Measurements from ENCODE around the gene CPN2.

The CPN2 gene

DNA sequence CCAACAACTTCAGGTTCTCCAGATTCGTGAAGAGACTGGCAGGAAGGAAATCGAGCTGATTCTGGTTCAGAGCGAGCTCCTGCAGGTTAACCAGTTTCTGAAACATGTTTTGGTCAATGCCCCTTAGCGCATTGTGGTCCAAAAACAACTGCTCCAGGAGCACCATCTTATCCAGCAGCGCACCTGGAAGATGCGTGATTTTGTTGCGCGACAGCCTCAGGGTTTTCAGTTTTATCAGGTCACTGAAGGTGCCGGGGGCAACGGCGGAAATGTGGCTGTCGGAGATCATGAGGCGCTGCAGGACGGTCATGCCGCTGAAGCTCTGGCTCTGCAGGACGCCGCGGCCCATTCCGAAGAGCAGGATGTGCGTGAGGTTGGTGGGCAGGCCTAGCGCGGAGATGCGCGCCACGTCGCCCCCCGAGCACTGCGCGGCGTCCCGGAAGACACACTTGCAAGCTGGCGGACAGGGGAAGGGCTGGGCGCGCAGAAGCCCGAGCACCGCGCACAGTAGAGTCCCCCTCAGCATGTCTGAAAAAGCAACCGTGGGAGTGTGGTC is 46.7 kb upstream of the CPN2 start:
- 0 out of 2 replicates have a peak, but pooled peaks cover under 1% of the 10 kb centered on the region for H3F3A ChIP-seq (ENCODE audit: insufficient read depth)
- H2AFZ ChIP-seq (ENCODE audit: low read depth, low read length, severe bottlenecking): no peak overlapping the region
- no peak overlapping the region for H3K4me2 ChIP-seq (ENCODE audit: low read depth, low read length, poor library complexity, severe bottlenecking)
- H4K20me1 ChIP-seq (ENCODE audit: low read depth, low read length): no peaks in the 10 kb centered on the region
- H3K27me3 ChIP-seq (ENCODE audit: low read length): no peaks in the 10 kb centered on the region
- H3K36me3 ChIP-seq (ENCODE audit: low read length): no peaks in the 10 kb centered on the region
- H3K27ac ChIP-seq (ENCODE audit: low read depth, low read length): no peak overlapping the region
- TF ChIP-seq, protein P1, sequence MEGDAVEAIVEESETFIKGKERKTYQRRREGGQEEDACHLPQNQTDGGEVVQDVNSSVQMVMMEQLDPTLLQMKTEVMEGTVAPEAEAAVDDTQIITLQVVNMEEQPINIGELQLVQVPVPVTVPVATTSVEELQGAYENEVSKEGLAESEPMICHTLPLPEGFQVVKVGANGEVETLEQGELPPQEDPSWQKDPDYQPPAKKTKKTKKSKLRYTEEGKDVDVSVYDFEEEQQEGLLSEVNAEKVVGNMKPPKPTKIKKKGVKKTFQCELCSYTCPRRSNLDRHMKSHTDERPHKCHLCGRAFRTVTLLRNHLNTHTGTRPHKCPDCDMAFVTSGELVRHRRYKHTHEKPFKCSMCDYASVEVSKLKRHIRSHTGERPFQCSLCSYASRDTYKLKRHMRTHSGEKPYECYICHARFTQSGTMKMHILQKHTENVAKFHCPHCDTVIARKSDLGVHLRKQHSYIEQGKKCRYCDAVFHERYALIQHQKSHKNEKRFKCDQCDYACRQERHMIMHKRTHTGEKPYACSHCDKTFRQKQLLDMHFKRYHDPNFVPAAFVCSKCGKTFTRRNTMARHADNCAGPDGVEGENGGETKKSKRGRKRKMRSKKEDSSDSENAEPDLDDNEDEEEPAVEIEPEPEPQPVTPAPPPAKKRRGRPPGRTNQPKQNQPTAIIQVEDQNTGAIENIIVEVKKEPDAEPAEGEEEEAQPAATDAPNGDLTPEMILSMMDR (IDR thresholded peaks at IDR 0.05; ENCODE audit: insufficient read depth, low read length, poor library complexity, severe bottlenecking): no peak
- TF ChIP-seq EZH2phosphoT487 (conservative IDR thresholded peaks at IDR 0.05; ENCODE audit: low read length): no peak
- H3K9ac ChIP-seq (ENCODE audit: low read length): no peak overlapping the region
- H3K9me2 ChIP-seq (replicated peaks; ENCODE audit: insufficient read depth, low read length): no peaks in the 10 kb centered on the region
- H3K9me3 ChIP-seq (ENCODE audit: insufficient read depth, low read length): no peaks in the 10 kb centered on the region
- H3K4me3 ChIP-seq (ENCODE audit: insufficient read depth, low read length, poor library complexity, severe bottlenecking): no peak overlapping the region
- H3K79me2 ChIP-seq (ENCODE audit: insufficient read depth, low read length): no peaks in the 10 kb centered on the region

DNA sequence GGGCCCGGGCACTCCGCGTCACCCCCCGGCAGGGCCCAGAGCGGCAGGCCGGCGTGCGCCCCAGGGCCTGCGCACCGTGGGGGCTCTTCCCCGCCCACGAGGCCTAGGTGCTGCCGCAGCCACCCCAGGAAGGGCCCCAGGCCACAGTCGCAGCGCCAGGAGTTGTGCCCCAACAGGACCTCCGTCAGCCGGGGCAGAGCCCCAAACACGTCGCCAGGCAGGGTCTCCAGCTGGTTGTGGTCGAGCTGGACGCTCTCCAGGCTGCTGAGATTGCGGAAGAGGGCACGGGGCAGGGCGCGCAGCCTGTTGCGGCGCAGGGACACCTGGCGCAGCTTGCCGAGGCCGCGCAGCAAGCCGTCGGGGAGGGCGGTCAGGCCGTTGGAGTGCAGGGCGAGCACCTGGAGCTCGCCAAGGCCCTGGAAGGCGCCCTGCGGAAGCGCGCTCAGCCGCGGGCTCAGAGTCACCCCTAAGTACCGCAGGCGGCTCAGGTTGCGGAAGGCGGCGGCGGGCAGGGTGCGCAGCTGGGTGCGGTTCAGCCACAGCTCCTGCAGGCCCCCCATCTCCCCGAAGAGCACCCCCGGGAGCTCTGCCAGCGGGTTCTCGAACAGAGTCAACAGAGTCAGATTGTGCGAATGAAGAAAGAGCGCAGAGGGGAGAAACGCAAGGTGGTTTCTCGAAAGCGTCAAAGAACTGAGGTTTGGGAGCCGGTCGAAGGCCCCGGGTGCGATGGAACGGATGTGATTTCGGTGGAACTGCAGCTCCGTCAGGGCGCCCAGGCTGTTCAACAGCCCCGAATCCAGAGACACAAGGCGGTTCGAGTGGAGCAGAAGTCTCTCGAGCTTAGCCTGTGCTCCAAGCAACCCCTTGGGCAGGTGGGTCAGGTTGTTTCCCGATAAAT is 46.0 kb upstream of the CPN2 start:
- no peaks in the 10 kb centered on the region for H3K79me2 ChIP-seq (ENCODE audit: insufficient read depth, low read length)
- H3K9ac ChIP-seq (ENCODE audit: low read length): no peak overlapping the region
- H3K4me2 ChIP-seq (ENCODE audit: low read depth, low read length, poor library complexity, severe bottlenecking): no peak overlapping the region
- no peaks in the 10 kb centered on the region for H4K20me1 ChIP-seq (ENCODE audit: low read depth, low read length)
- H2AFZ ChIP-seq (ENCODE audit: low read depth, low read length, severe bottlenecking): no peak overlapping the region
- H3K4me3 ChIP-seq (ENCODE audit: insufficient read depth, low read length, poor library complexity, severe bottlenecking): no peak overlapping the region
- no peak for TF ChIP-seq EZH2phosphoT487 (conservative IDR thresholded peaks at IDR 0.05; ENCODE audit: low read length)
- TF ChIP-seq, protein P1 (IDR thresholded peaks at IDR 0.05; ENCODE audit: insufficient read depth, low read length, poor library complexity, severe bottlenecking): no peak
- H3K36me3 ChIP-seq (ENCODE audit: low read length): no peaks in the 10 kb centered on the region
- no peak overlapping the region for H3K27ac ChIP-seq (ENCODE audit: low read depth, low read length)
- no peaks in the 10 kb centered on the region for H3K9me3 ChIP-seq (ENCODE audit: insufficient read depth, low read length)
- no peaks in the 10 kb centered on the region for H3K27me3 ChIP-seq (ENCODE audit: low read length)
- H3K9me2 ChIP-seq (replicated peaks; ENCODE audit: insufficient read depth, low read length): no peaks in the 10 kb centered on the region
- no peaks in the 10 kb centered on the region for H3F3A ChIP-seq (ENCODE audit: insufficient read depth)

DNA sequence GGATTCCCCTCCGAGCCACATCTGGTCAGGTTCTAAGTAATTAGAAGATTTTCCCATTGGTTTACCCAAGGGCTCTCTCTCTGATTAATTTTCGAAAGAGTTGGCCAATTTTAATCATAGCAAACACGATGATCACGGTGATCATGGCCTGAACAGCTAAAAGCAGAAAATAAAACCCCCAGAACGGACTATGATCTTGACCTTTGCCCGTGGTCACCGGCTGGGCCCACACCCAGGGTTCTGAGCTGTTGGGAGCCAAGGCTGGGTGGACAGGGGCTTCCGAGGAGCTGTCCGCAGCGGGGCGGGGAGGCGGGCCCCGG is 45.4 kb upstream of the CPN2 start:
- no peaks in the 10 kb centered on the region for H3F3A ChIP-seq (ENCODE audit: insufficient read depth)
- H3K4me2 ChIP-seq (ENCODE audit: low read depth, low read length, poor library complexity, severe bottlenecking): no peak overlapping the region
- no peaks in the 10 kb centered on the region for H3K36me3 ChIP-seq (ENCODE audit: low read length)
- no peak overlapping the region for H2AFZ ChIP-seq (ENCODE audit: low read depth, low read length, severe bottlenecking)
- no peak overlapping the region for H3K9ac ChIP-seq (ENCODE audit: low read length)
- H3K27ac ChIP-seq (ENCODE audit: low read depth, low read length): no peak overlapping the region
- H3K79me2 ChIP-seq (ENCODE audit: insufficient read depth, low read length): no peaks in the 10 kb centered on the region
- TF ChIP-seq, protein P1 (IDR thresholded peaks at IDR 0.05; ENCODE audit: insufficient read depth, low read length, poor library complexity, severe bottlenecking): no peak
- TF ChIP-seq EZH2phosphoT487 (conservative IDR thresholded peaks at IDR 0.05; ENCODE audit: low read length): no peak
- H3K4me3 ChIP-seq (ENCODE audit: insufficient read depth, low read length, poor library complexity, severe bottlenecking): no peak overlapping the region
- H3K9me3 ChIP-seq (ENCODE audit: insufficient read depth, low read length): no peaks in the 10 kb centered on the region
- H3K9me2 ChIP-seq (replicated peaks; ENCODE audit: insufficient read depth, low read length): no peaks in the 10 kb centered on the region
- H3K27me3 ChIP-seq (ENCODE audit: low read length): no peaks in the 10 kb centered on the region
- H4K20me1 ChIP-seq (ENCODE audit: low read depth, low read length): no peaks in the 10 kb centered on the region
